Neural cell (in vitro differentiated cells): Measurements from ENCODE around the gene SH3D19.

Experiments
- CTCF ChIP-seq: fragments of 450-650 bp; IDR thresholded peaks from 2 replicates; pipeline ENCODE4 v1.5.1; 2014; ENCODE audit warnings: antibody characterized with exemption, mild to moderate bottlenecking, moderate library complexity; ENCODE audit not compliant: poor library complexity, severe bottlenecking
- MXI1 ChIP-seq: fragments of 450-650 bp; conservative IDR thresholded peaks from 2 replicates; pipeline ENCODE4 v1.6.1; 2014; ENCODE audit warnings: antibody characterized with exemption, mild to moderate bottlenecking; ENCODE audit not compliant: poor library complexity, severe bottlenecking
- POLR2AphosphoS5 ChIP-seq: IDR thresholded peaks from 2 replicates; pipeline ENCODE4 v1.6.1; 2012
- RAD21 ChIP-seq: fragments of 450-650 bp; conservative IDR thresholded peaks from 2 replicates; pipeline ENCODE4 v1.6.1; 2014; ENCODE audit warnings: antibody characterized with exemption, mild to moderate bottlenecking, moderate library complexity
- TAF1 ChIP-seq: IDR thresholded peaks from 2 replicates; pipeline ENCODE4 v1.6.1; 2012; ENCODE audit warnings: low read depth

- TF ChIP-seq POLR2AphosphoS5 (no peak), CTCF (no peak), MXI1 (no peak), TAF1 (no peak), RAD21 (no peak)
Observed at GRCh38 chr4:151250706-151251105, 74.7 kb downstream of the SH3D19 start.
